GM12873 (cell line): ENCODE measurements around the gene CARD16.

ENCODE experiments used
- TF ChIP-seq, protein P1 (sequence below): IDR thresholded peaks from 2 replicates; pipeline ENCODE4 v1.5.1; 2012; ENCODE audit warnings: low read depth, mild to moderate bottlenecking, moderate library complexity, low read length, control low read depth; ENCODE audit not compliant: insufficient read depth; ENCODE audit errors: missing control alignments

The CARD16 gene

DNA sequence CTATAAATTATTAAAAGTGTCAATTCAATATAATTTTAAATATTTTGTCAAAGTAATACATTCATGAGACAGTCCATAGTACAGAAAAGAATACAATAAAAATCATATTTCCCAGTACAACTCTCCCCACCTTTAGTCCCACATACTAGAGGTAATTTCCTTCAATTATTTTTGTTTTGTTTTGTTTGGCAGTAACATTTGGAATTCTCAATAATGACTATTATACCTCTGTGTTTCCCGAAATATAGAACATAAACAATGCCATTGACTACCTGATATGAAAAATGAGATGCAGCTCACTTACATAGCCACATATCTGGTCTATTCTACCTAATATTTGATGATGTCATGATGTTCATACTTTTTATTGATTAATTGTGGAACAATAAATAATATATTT lies 52.4 kb downstream of the CARD16 start:
- TF ChIP-seq, protein P1, sequence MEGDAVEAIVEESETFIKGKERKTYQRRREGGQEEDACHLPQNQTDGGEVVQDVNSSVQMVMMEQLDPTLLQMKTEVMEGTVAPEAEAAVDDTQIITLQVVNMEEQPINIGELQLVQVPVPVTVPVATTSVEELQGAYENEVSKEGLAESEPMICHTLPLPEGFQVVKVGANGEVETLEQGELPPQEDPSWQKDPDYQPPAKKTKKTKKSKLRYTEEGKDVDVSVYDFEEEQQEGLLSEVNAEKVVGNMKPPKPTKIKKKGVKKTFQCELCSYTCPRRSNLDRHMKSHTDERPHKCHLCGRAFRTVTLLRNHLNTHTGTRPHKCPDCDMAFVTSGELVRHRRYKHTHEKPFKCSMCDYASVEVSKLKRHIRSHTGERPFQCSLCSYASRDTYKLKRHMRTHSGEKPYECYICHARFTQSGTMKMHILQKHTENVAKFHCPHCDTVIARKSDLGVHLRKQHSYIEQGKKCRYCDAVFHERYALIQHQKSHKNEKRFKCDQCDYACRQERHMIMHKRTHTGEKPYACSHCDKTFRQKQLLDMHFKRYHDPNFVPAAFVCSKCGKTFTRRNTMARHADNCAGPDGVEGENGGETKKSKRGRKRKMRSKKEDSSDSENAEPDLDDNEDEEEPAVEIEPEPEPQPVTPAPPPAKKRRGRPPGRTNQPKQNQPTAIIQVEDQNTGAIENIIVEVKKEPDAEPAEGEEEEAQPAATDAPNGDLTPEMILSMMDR = no peak

GRCh38 chr11:104991994-104992393 lies 53.1 kb downstream of the CARD16 start:
- TF ChIP-seq, protein P1 = no peak
